AG09309 (cell line): ENCODE data around the gene HDAC11.

ENCODE experiments used
- DNase-seq: peaks from one replicate; pipeline ENCODE4 v3.0.0-alpha.2; 2010; ENCODE audit warnings: low read depth
- H3K4me3 ChIP-seq: 2 replicates; pipeline ENCODE4 v1.5.1; 2011; ENCODE audit warnings: mild to moderate bottlenecking, low read depth, low read length, moderate library complexity; ENCODE audit not compliant: control insufficient read depth
- TF ChIP-seq, protein P1 (sequence below): IDR thresholded peaks from 2 replicates; pipeline ENCODE4 v1.5.1; 2011; ENCODE audit warnings: mild to moderate bottlenecking, low read depth, low read length, inconsistent platforms; ENCODE audit not compliant: insufficient read depth, control insufficient read depth; ENCODE audit errors: missing control alignments

HDAC11 gene

GRCh38 chr3:13462125-13462629, 17.9 kb upstream of the HDAC11 start:
- TF ChIP-seq, protein P1, sequence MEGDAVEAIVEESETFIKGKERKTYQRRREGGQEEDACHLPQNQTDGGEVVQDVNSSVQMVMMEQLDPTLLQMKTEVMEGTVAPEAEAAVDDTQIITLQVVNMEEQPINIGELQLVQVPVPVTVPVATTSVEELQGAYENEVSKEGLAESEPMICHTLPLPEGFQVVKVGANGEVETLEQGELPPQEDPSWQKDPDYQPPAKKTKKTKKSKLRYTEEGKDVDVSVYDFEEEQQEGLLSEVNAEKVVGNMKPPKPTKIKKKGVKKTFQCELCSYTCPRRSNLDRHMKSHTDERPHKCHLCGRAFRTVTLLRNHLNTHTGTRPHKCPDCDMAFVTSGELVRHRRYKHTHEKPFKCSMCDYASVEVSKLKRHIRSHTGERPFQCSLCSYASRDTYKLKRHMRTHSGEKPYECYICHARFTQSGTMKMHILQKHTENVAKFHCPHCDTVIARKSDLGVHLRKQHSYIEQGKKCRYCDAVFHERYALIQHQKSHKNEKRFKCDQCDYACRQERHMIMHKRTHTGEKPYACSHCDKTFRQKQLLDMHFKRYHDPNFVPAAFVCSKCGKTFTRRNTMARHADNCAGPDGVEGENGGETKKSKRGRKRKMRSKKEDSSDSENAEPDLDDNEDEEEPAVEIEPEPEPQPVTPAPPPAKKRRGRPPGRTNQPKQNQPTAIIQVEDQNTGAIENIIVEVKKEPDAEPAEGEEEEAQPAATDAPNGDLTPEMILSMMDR: no peak
- DNase-seq: no peak

GRCh38 chr3:13462822-13463221, 17.3 kb upstream of the HDAC11 start:
- DNase-seq: no peak
- H3K4me3 ChIP-seq: no peak overlapping the region
- TF ChIP-seq, protein P1: no peak

More at GRCh38 chr3:13462125-13462629, 17.9 kb upstream of the HDAC11 start:
- H3K4me3 ChIP-seq: no peak overlapping the region

- H3K4me3 ChIP-seq: no peak overlapping the region
- DNase-seq: no peak
- TF ChIP-seq, protein P1: no peak
These were observed 16.3 kb upstream of the HDAC11 start for GRCh38 chr3:13463618-13464400.

GRCh38 chr3:13465236-13465873, 14.8 kb upstream of the HDAC11 start:
- TF ChIP-seq, protein P1: no peak
- DNase-seq: no peak
- no peak overlapping the region for H3K4me3 ChIP-seq

- no peak overlapping the region for H3K4me3 ChIP-seq
- no peak for DNase-seq
- TF ChIP-seq, protein P1: no peak
These were observed 13.3 kb upstream of the HDAC11 start for GRCh38 chr3:13466781-13467180.

DNA sequence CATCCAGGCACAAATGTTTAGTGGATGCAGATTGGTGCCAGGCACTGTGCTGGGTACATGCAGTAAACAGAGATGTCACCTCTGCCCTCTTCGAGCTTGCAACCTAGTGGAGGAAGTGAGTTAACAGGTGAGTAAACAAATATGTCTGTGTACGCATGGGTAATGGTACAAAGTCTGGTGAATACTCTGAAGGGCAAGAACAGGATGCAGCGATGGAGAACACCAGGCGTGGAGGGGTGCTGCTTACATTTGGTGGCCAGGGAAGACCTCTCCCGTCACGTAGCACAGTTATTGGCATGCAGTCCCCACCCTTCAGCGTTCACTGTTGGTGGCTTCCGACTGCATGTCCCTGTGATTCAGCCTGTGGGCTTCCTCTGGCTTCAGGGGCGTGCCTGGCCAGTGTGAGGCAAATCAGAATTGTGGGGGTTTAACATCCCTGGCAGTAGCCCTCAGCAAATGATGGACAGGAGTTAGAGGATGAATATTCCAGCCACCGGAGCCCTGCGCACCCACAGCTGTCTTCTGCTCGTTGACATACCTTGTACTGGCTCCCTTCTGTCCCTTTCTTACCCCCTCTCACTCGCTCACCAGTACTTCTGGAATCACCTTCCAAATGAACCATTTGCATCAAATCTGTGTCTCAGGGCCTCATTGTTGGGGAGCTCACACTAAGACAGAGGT, 9.1 kb upstream of the HDAC11 start:
- no peak overlapping the region for H3K4me3 ChIP-seq
- TF ChIP-seq, protein P1: no peak
- no peak for DNase-seq
